HS-27A (cell line): ENCODE measurements around the gene MAB21L2.

ENCODE experiments used
- DNase-seq: peaks from one replicate; pipeline ENCODE4 v3.0.0-alpha.2; 2012; ENCODE audit warnings: low read depth, missing footprints

MAB21L2 gene

GRCh38 chr4:150619042-150619441, 37.1 kb downstream of the MAB21L2 start:
- DNase-seq: no peak

- no peak for DNase-seq
Measured at GRCh38 chr4:150624055-150624454, 42.1 kb downstream of the MAB21L2 start.

- no peak for DNase-seq
Measured at GRCh38 chr4:150625033-150625432, 43.1 kb downstream of the MAB21L2 start.

GRCh38 chr4:150628073-150628472, 46.1 kb downstream of the MAB21L2 start:
- DNase-seq: no peak

DNA sequence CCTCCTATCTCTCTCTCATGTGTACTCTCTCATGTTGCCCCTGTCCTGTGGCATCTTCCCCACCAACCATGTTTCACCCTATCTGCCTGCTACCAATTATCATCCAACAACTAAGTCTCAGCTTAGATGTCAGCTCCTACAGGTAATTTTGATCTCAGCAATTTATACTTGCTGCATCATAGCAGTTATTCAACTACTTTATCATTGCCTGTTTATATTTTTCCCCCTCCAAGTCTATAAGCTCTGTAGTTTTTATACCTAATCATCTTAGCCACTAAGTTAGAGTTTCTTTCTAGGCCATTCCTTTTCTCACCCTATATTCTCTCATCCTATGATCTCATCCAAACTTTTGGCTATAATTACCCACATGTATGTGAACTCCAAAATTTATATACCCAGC, 50.7 kb downstream of the MAB21L2 start:
- DNase-seq: no peak
